Measurements from ENCODE around the gene SPATA3.

The SPATA3 gene

GRCh38 chr2:230968921-230969658 lies 26.8 kb upstream of the SPATA3 start:
- no peak for DNase-seq

DNA sequence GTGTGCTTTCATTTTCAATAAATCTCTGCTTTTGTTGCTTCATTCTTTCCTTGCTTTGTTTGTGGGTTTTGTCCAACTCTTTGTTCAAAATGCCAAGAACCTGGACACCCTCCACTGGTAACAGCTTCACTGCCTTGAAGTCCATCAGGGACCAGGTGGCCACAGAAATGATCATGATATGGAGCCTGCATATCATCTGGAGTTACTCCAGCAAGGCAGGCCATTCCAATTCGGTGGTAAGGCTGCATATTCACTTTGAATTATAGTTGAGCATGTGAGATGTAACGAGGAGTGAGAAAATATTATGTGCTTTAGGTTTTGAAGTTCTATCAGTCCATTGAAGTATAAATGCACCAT lies 26.3 kb upstream of the SPATA3 start:
- no peak for DNase-seq

DNA sequence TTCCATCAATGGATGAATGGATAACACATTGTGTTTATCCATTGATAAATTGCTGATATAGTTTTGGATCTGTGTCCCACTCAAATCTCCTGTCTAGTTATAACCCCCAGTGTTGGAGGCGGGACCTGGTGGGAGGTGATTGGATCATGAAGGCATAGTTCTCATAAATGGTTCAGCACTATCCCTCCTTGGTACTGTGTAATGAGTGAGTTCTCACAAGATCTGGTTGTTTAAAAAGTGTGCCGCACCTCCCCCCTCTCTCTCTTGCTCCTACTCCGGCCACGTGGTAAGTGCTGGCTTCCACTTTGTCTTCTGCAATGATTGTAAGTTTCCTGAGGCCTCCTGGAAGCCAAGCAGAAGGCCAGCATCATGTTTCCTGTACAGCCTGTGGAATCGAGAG lies 23.9 kb upstream of the SPATA3 start:
- no peak for DNase-seq

DNA sequence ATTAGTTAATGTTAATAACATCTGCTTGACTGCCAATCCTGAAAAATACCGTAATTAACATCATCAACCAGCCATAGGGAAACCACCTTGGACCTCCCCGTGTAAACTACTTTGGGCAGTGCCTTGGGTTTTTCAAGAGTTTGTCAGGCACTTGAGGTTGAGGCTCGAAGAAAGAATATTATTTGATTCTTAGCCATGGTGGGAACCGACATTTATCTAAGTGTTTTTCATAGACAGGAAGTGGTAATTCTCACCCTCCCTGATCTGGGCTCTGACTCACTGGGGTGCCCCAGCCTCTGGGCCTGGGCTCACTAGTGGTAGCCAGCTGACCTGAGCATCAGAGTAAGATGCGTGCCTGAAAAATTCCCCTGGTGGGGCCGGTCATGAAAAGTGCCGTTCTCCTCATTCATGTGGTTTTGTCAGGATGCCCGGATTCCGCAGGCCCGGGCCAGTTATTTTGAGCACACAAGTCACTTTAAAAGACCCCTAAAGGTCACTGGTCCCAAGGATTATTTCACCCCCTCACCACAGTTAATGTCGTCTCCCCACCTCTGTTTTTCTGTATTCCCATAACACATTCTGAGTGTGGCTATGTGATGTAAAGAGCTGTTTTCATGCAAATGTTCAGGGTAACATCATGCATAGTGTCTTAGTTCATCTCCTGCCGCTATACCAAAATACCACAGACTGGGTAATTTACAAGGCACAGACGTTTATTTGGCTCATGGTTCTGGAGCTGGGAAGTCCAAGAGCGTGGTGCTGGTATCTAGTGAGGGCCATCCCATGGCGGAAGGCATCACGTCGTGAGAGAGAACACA lies 21.6 kb upstream of the SPATA3 start:
- DNase-seq: no peak

- no peak for DNase-seq
These were observed 20.0 kb upstream of the SPATA3 start for GRCh38 chr2:230975927-230976326.

DNA sequence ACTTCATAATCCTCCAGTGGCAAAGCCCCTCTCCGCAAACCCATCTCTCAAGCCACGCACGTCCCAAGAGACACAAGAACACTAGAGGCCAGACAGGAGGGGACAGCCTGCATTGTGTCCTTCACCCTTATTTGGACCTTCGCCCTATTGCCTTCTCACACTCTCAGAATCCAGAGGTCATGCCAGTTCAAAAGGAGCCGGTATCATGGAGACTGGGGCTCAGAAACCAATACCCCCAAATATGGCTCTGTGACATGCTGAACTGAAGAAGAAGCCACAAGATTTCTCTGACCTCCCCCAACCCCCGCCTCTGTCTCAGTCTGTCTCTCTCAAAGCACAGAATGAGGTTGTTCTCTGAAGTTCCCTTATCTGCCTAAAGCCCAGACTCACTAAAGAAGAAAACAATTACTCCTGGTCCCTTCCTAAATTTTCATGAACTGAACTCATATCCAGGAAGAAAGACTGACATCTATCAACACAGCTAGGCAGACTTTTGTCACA lies 19.2 kb upstream of the SPATA3 start:
- no peak for DNase-seq

DNA sequence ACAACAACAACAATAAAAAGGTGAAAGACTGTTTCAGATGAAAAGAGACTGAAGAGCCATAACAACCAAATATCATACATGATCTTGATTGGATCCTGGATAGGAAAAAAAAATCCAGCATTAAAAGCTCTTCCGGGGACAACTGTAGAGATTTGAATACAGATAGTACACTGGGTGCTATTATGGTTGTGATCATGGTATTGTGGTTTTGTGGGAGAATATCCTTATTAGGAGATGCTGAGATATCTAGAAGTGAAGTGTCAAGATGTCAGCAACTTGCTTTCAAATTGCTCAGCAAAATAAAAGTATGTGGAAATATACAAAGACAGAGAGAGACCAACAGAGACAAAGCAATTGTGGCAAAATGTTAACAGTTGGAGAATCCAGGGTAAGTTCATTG lies 15.5 kb upstream of the SPATA3 start:
- no peak for DNase-seq

GRCh38 chr2:230981704-230982103 lies 14.2 kb upstream of the SPATA3 start:
- no peak for DNase-seq

- DNase-seq: no peak
These were observed 13.8 kb upstream of the SPATA3 start for GRCh38 chr2:230982126-230982525.

GRCh38 chr2:230982528-230982927 lies 13.4 kb upstream of the SPATA3 start:
- DNase-seq: no peak

- no peak for DNase-seq
These were observed 12.4 kb upstream of the SPATA3 start for GRCh38 chr2:230983566-230983965.

DNA sequence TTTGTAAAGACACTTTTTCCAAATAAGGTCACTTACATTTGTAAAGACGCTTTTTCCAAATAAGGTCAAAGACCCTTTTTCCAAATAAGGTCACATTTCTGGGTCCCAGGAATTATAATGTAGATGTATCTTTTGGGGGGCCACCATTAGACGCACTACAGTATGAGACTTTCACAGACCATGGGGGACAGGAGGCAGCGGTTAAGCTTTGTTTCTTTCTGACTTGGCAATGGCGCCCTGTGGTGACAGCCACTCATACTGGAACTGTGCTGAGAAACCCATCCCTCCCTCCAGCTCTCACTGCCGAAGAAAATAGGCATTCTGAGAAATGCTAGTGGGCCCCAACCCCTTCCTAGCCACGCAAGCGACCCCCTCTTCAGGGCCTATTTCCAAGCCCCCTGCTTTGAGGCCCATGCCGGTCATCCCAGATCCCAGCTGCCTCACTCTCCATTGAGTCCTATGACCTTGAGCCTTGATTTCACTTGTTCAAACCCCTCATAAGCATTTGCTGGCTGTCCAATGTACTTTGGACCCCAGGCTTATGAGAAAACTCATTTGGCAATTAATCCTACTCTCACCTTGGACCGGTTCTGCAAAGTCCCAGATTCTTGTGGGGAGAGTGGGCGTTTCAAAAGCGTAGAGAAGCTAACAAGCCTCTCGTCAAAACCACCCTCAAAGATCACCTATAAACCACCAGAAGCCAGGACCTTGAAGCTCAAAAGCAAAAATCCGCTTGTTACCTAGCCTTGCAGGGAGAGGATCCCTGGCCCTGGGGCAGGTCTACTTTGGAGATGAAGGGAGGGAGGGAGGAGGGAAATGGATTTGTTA lies 11.3 kb upstream of the SPATA3 start:
- DNase-seq: no peak

DNA sequence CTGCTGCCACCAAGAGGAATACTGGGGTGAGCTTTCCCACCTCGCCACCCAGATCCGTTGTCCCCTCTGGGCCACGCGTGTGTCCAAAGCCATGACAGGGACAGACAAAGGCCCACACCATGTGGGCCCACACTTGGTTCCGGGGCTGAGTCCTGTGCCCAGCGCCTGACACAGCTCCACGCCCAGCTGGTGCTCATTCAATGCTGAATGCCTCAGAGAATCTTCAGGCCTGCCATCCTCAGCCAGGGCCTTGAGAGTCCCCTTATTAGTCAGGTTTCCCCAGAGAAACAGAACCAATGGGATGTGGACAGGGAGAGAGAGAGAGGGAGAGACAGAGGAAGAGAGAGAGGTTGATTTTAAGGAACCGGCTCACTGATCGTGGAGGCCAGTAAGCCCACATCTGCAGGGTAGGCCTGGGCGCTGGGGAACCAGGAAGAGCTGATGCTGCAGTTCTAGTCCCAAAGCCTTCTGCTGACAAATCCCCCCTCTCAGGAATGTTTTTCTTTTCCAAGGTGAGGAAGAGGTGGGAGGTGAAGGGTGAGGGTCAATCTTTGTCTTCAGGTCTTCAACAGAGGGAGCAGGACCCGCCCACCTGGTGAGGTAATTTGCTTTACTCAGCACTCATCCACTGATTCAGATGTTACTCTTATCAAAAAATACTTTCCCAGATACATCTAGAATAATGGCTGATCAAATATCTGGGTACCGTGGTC lies 10.2 kb upstream of the SPATA3 start:
- no peak for DNase-seq

GRCh38 chr2:230986520-230987136 lies 9.3 kb upstream of the SPATA3 start:
- DNase-seq: no peak

DNA sequence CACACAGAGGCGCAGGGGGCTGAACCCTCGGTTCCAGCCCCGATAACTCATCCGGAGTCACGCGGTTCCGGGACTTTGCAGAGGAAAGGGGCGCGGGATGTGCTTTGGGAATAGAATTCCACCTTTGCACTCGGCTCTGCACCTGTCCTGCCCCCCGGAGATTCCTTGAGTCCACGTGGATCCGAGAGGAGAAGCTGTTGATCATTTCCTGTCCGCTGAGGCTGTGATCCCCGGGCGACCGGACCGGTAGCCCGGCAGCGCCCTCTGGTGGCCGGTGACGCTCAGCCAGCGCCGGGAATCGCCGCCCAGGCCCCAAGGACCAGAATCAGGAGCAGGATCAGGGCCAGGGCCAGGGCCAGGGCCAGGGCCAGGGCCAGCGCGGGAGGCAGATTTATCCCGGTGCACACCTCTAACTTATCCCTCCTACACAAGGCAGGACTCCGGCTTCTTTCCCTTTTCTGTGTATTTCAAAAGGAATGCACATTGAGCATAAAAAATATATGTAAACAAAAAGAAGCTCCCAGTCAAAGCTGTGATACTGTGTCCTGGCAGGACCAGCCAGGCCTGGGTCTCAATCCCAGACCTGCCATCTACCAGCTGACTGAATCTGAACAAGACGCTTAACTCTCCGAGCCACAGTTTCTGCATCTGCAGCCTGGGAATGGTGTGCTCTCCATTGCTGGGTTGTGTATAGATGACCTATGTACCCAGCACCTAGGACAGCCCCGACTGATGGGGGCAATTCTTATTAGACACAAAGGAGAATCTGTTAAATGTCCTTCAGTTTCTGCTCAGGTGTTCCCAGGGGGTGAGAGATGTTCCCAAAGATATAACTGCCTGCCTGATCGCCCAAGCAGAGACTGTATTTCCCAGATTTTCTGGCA lies 8.5 kb upstream of the SPATA3 start:
- peak; percentile 75 for DNase-seq

GRCh38 chr2:230989731-230990130 lies 6.2 kb upstream of the SPATA3 start:
- no peak for DNase-seq

DNA sequence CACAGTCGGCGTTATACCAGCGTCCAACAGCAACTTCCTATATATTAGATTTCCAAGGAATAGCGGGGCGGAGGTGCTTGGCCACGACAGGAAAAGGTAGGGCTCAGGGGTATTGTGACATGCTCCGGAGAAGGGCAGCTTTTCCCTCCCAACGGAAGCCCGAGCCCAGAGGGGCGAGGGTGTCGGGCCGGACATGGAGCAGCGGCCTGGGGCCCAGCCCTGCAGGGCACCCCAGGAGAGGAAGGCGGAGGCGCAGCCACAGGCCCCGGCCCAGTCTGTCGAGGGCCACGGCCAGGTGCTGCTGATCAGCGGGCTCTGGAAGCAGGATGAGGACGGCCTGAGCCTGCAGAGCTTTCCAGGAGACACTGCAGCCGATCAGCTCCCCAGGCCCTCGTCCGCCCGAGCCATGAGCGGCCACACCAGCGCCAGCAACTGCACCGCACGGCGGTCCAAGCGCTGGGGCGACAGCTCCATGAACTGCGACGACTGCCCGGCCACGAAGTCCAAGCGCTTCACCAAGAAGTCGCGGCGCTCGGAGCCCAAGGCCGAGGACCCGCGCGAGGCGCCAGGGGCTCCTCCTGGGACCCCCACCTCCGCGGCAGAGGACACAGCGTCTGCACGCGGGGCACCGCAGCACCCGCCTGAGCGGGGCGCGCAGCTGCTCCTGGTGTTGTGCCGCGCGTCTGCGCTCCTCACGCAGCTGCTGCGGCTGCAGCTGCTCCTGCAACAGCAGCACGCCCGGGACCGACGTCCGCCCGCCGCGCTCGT lies 5.6 kb upstream of the SPATA3 start:
- no peak for DNase-seq

DNA sequence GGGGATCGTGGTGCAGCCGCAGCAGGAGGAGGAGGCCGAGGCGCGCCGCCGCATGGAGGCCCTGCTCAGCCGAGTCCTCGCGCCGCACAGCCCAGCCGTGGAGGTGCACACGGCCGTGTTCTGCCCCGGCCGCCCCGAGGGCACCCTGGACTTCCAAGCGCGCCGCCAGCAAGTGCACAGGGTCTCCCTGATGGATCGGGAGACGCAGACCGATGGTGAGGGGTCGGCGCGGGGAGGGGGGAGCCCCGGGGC lies 5.1 kb upstream of the SPATA3 start:
- no peak for DNase-seq

DNA sequence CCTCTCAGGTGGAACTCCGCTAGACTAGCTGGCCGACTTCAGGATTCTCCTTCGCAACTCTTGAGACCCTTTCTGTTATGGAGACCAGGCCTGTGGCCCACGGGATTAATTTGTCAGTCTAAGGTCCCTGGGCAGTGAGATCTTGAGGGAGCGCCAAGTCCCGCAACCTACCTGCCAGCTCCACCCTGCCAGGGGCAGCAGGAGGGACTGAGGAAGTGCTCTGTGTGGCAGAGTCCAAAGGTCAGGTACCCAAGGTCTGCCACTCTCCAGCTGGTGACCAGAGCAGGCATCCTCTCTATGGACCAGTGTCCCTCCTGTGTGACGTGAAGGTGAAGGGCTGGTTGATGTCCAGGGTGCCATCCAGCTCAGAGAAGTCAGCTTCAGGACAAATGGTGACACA lies 4.3 kb upstream of the SPATA3 start:
- no peak for DNase-seq

DNA sequence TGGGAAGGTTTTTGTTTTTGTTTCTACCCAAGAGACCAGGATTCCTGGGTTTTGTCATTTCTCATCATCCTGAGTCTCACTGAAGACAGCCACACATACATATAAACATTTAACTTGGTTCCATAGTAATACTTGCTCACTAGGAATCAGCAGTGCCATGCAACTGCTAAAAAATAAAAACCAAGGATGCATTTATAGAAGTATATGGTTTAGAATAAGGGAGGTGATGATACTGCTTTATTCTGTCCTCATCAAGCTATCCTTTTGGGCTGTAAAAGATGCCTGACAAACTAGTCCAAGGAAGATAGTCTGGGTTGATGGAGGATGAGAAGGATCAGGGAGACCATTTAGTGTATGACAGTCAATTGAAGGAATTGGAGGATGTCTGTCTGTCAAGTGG lies 740 bp downstream of the SPATA3 start:
- DNase-seq: no peak

DNA sequence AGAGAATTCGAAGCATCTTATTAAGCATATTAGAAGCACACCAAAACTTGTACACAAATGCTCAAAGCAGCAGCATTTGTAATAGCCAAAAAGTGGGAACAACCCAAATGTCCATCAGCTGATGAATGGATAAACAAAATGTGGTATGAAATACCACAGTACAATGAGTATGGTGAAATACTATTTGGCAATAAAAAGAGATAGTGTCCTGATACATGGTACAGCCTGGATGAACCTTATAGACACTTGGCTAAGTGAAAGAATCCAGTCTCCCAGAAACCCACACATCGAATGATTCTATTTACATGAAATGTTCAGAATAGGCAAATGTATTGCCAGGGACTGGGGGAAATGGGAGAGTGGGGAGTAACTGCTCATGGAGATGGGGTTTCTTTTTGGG lies 3.0 kb downstream of the SPATA3 start:
- DNase-seq: no peak
